GM12801 (cell line): ENCODE measurements around the gene MTHFD2L.

Experiments
- TF ChIP-seq, protein P1 (sequence below): IDR thresholded peaks from one replicate; pipeline ENCODE4 v1.5.1; 2011; ENCODE audit warnings: control low read depth; ENCODE audit not compliant: insufficient read length; ENCODE audit errors: extremely low read depth

Gene MTHFD2L

DNA sequence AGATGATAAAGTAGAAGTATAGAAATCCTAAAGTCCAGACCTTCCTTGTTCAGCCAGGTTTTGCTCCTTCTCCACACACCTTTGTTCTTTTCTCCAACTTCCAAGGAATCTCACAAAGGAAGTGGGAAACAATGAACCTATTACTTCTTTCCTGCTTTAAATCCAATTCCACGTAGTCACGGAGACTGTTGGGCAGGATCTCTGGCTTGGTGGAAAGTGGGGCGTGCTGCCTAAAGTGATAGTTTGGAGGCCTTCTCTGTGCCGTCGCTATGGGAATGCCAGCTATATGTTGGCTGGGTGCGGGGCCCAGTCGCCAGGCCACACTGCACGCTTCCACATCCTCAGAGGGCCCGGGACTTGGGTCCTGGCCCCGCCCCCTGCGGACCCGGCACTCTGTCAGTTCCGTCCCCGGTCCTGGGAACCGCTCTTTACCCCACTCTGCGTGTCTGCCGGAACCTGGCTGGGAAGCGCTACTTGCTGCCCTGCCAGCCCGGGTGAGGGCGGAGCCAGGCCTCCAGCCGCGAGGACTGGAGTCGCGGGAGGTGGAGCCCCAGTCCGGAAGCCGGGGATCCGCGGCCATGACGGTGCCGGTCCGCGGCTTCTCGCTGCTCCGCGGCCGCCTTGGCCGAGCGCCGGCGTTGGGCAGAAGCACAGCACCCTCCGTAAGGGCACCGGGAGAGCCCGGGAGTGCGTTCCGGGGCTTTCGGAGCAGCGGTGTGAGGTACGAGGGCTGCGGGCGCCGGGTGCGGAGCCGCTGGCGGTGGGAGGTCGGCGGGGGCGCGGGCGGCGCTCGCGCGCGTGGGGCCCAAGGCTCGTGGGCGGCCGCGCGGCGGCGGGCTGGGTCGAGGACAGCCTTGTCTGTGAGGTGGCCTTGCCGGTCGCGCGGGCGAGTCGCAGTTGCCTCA is at the start of gene MTHFD2L:
Gene MTHFD2L, plus strand, starts transcription at position 558 of the 905 bp plus-strand sequence. Its CDS starts 21 bp downstream, at position 579.
- TF ChIP-seq, protein P1, sequence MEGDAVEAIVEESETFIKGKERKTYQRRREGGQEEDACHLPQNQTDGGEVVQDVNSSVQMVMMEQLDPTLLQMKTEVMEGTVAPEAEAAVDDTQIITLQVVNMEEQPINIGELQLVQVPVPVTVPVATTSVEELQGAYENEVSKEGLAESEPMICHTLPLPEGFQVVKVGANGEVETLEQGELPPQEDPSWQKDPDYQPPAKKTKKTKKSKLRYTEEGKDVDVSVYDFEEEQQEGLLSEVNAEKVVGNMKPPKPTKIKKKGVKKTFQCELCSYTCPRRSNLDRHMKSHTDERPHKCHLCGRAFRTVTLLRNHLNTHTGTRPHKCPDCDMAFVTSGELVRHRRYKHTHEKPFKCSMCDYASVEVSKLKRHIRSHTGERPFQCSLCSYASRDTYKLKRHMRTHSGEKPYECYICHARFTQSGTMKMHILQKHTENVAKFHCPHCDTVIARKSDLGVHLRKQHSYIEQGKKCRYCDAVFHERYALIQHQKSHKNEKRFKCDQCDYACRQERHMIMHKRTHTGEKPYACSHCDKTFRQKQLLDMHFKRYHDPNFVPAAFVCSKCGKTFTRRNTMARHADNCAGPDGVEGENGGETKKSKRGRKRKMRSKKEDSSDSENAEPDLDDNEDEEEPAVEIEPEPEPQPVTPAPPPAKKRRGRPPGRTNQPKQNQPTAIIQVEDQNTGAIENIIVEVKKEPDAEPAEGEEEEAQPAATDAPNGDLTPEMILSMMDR, result no peak

DNA sequence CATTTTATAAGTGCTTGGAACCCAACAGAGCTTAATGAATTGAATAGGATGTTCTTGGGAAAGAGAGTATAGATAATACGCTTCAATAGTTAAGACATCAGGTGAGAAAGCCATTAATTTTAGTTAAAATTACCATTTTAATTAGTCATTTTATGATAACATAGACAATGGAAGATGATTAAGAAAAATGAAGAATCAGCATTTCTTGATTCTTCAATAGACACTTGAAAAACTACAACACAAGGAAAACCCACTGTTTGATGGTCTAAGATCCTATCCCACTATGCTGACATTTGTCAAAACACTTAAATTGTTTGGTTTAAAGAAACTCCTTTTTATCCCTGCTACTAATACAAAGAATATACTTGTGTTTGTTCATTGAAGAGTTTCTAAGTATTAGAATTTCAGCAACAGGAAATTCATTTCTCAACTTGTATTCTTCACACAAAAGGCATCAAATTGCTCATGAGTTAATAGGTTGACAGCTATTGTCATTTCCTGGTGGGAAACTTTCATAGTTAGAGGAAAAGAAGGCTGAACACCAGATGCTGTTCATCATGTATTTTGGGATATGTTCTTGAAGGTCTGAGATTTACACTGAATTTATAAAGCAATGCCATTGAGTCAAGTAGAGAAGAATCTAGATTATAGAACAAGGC is 49.3 kb upstream of the MTHFD2L start:
- TF ChIP-seq, protein P1, result no peak

DNA sequence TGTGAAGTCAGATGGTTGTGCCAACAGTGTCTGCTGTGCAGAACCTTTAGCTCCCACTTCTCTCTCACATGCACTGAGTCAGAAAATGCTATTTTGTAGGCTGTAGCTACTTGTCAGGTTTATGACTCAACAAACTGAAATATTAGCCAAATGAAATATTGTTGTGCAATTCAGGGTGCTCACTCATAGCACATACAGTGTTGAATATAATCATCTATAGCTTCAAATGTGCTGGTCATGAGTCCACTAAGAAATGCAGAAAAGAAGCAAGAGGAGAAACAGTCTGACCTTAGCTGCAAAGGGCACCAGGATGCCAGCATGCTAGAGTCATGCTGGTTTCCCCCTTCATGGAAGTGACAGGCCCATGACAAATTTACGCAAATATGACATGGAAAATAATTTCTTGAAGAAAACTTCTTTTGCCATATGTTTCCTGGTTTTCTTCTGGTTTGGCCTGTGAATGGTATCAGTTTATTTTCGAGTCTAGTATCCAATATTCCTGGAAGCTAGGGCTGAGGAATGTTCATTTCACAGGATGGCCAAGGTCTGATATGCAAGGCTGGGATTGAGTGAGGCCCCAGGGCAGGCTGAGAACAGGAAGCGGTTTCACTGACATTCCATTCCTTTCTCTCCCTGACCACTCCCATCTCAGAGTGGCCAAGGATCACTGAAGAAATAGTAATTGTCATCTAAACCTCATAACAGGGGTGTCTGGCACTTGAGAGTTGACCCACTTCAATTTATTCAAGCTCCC is 48.6 kb upstream of the MTHFD2L start:
- TF ChIP-seq, protein P1, result no peak

DNA sequence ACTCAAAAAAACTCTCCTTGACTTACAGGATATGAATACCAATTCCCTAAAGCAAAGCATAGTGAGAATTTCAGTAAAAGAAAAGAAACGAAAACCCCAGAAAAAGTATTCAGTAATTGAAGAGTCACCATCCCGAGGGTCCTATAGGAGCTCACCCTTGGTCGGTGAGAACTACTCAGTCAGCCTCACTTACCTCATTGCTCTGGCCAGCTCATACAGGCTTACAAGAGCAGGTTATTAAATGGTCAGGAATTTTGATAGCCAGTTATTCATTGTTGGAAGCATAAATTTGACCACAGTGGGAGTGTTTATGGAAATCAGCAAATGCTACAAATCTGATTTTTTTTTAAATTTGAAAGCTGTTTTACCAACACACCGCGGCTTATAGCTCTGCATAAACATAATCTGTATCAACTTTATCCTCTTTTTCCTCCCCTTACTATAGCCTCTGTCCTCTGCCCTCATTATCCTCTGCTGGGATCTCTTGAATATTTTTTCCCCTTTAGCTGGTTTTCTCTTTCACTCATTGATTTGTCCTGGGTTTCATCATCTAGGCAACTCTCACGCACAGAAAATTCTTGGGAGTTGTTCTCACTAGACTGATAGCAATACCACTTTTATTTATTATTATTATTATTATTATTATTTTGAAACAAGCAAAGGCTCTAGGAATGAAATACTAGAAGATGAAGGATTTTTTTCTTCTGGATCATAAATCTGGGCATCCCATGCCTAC is 47.9 kb upstream of the MTHFD2L start:
- TF ChIP-seq, protein P1, result no peak

DNA sequence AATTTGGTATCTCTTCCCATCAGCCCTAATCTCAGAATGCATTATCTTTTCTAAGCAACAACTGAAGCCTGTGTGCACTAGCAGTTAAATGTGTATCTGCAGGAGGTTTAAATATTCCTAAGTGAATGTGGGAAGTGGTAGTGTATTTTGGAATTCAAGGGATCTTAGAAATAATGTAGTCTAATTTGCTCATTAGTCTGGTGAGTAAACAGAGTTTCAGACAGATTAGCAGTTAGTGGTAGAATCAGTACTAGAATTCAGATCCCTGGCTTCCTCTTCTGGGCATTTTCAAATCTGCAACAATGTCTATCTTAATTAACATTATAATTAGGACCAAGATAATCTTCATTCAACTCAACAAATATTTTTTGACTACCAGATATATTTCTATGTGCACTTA is 47.2 kb upstream of the MTHFD2L start:
- TF ChIP-seq, protein P1, result no peak

DNA sequence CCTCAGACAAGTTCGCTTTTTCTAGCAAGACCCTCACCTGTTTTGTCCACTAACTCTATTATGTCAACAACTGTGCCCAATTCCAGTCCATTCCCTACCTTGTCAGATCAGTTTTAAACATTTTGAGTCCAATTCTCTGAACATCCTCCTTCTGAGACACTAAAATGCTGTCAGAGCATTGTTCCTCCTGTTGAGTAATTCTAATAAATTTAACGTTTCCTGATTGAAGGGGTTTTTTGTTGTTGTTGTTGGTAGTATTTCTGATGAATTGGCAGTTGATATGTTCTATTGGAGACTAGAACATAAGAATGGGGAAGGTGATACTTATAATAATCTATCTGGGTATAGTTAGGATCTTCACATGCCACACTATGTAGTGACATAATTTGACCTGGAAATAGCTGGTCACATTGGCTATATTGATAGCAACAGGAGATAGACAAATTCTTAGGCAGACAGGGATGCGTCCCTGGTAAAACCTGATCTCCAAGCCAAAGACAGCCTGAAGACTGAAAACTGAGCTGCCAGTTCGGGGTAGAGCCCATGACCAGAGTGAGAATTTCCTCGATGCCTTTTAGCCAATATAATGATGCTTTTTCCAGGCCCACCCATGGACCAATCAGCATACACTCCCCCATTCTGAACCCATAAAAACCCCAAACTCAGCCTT is 46.5 kb upstream of the MTHFD2L start:
- TF ChIP-seq, protein P1, result no peak
